Smooth muscle cell (in vitro differentiated cells): ENCODE measurements around the gene THSD8. TPM values are rescaled to one million over a fixed set of nuclear protein-coding genes. Genes with fewer than 3 reads are reported as not detected.
"Not testable (repeated sequence)": the region's sequence is repeated elsewhere in the genome, so short reads cannot be mapped to it uniquely, and the experiment has no call there.

Source experiments
- DNase-seq: peaks from one replicate; lab custom pipeline; 2025; ENCODE audit not compliant: unreplicated experiment; lab: John Stamatoyannopoulos, UW
- H2AFZ ChIP-seq: fragments of 200-600 bp; sonication (generic); 2 replicates; pipeline ENCODE4 v1.6.0; 2016; ENCODE audit warnings: antibody characterized with exemption, low read depth, mild to moderate bottlenecking
- H3F3A ChIP-seq: fragments of 200-600 bp; sonication (generic); 2 replicates; pipeline ENCODE4 v1.6.0; 2017; ENCODE audit warnings: antibody characterized with exemption, low read depth
- H3K27ac ChIP-seq: fragments of 200-600 bp; sonication (generic); 2 replicates; pipeline ENCODE4 v1.5.1; 2016; ENCODE audit warnings: low read depth, mild to moderate bottlenecking
- H3K27me3 ChIP-seq: fragments of 200-600 bp; sonication (generic); 2 replicates; pipeline ENCODE4 v1.6.1; 2016; ENCODE audit warnings: low read depth, mild to moderate bottlenecking
- H3K36me3 ChIP-seq: fragments of 200-600 bp; sonication (generic); 2 replicates; pipeline ENCODE4 v1.5.1; 2016; ENCODE audit warnings: low read depth
- H3K4me1 ChIP-seq: fragments of 200-600 bp; sonication (generic); 2 replicates; pipeline ENCODE4 v1.5.1; 2016; ENCODE audit warnings: low read depth
- H3K4me2 ChIP-seq: fragments of 200-600 bp; sonication (generic); 2 replicates; pipeline ENCODE4 v1.6.0; 2016; ENCODE audit warnings: mild to moderate bottlenecking
- H3K4me3 ChIP-seq: fragments of 200-600 bp; sonication (generic); 2 replicates; pipeline ENCODE4 v1.5.1; 2016; ENCODE audit warnings: mild to moderate bottlenecking
- H3K79me2 ChIP-seq: fragments of 200-600 bp; sonication (generic); 2 replicates; pipeline ENCODE4 v1.6.0; 2016; ENCODE audit warnings: low read depth, mild to moderate bottlenecking
- H3K9ac ChIP-seq: fragments of 200-600 bp; sonication (generic); 2 replicates; pipeline ENCODE4 v1.6.0; 2016; ENCODE audit warnings: low read depth
- H3K9me3 ChIP-seq: fragments of 200-600 bp; sonication (generic); replicated peaks from 2 replicates; pipeline ENCODE4 v1.5.1; 2016; ENCODE audit warnings: low read depth
- H4K20me1 ChIP-seq: fragments of 200-600 bp; sonication (generic); 2 replicates; pipeline ENCODE4 v1.6.0; 2016; ENCODE audit warnings: low read depth
- CTCF ChIP-seq: fragments of 200-600 bp; sonication (generic); IDR thresholded peaks from 2 replicates; pipeline ENCODE4 v1.5.1; 2017; ENCODE audit warnings: borderline replicate concordance, mild to moderate bottlenecking, antibody characterized with exemption; ENCODE audit not compliant: insufficient read depth, poor library complexity, severe bottlenecking
- WGBS: methylation state at CpG from one replicate; pipeline ENCODE4 v1.1.7; 2016; ENCODE audit warnings: low lambda C conversion rate; 5-methylcytosine and 5-hydroxymethylcytosine counted together
- polyA plus RNA-seq: library from polyadenylated mRNA; unstranded; fragments of >200 nt; fragmentation: Nextera tagmentation; extraction: Ambion mirVana; gene quantifications from 2 replicates; pipeline ENCODE4 v1.2.1, GENCODE V29; 2016
- total RNA-seq: library from RNA; depleted of rRNA; stranded (reverse); fragments of >200 nt; gene quantifications from 2 replicates; pipeline ENCODE4 v1.2.3, GENCODE V29; 2014

THSD8 gene
- total and polyA plus RNA-seq, 2 experiments from 2014 or later = 8.0 TPM; not detected in 1

- Histone ChIP-seq H3K9me3 (no peaks in the 10 kb centered on the region), H2AFZ (no peak overlapping the region), H3K4me2 (peak overlapping the region; percentile 93), H3K36me3 (no peaks in the 10 kb centered on the region), H3F3A (peaks cover 30% of the 10 kb centered on the region), H3K4me1 (peaks cover 9% of the 10 kb centered on the region), H3K27ac (peak overlapping the region; percentile 96), H3K27me3 (no peaks in the 10 kb centered on the region), H3K4me3 (peak overlapping the region; percentile 4), H3K9ac (no peak overlapping the region), H4K20me1 (peaks cover 24% of the 10 kb centered on the region), H3K79me2 (peaks cover 20% of the 10 kb centered on the region)
- no peak for DNase-seq
- 88% methylated on average over 9 of the region's 9 CpGs for WGBS
- TF ChIP-seq CTCF = no peak
Measured at GRCh38 chr19:12794971-12795381, 6.9 kb upstream of the THSD8 start.

GRCh38 chr19:12796146-12797071, 5.5 kb upstream of the THSD8 start:
- H3F3A ChIP-seq = peaks cover 25% of the 10 kb centered on the region
- H2AFZ ChIP-seq = no peak overlapping the region
- H3K36me3 ChIP-seq = no peaks in the 10 kb centered on the region
- no peak for DNase-seq
- peak; percentile 85 for TF ChIP-seq CTCF
- H3K4me2 ChIP-seq = peak overlapping the region; percentile 47
- H3K27me3 ChIP-seq = no peaks in the 10 kb centered on the region
- H3K4me1 ChIP-seq = peaks cover 5% of the 10 kb centered on the region
- H3K79me2 ChIP-seq = peaks cover 25% of the 10 kb centered on the region
- H3K9me3 ChIP-seq = no peaks in the 10 kb centered on the region
- H3K9ac ChIP-seq = no peak overlapping the region
- H4K20me1 ChIP-seq = peaks cover 30% of the 10 kb centered on the region
- H3K4me3 ChIP-seq = no peak overlapping the region
- WGBS = 6% methylated on average over 18 of the region's 18 CpGs
- H3K27ac ChIP-seq = peak overlapping the region; percentile 96

- Histone ChIP-seq H3F3A (peaks cover 19% of the 10 kb centered on the region), H4K20me1 (peaks cover 22% of the 10 kb centered on the region), H3K4me3 (no peak overlapping the region), H3K27ac (no peak overlapping the region), H3K79me2 (peaks cover 17% of the 10 kb centered on the region), H3K9me3 (no peaks in the 10 kb centered on the region), H3K4me1 (peaks cover 6% of the 10 kb centered on the region), H3K4me2 (no peak overlapping the region), H2AFZ (no peak overlapping the region), H3K9ac (no peak overlapping the region), H3K36me3 (no peaks in the 10 kb centered on the region), H3K27me3 (no peaks in the 10 kb centered on the region)
- no peak for DNase-seq
- no peak for TF ChIP-seq CTCF
- WGBS = 97% methylated on average over 6 of the region's 6 CpGs
Measured at GRCh38 chr19:12797141-12797587, 4.7 kb upstream of the THSD8 start.

GRCh38 chr19:12797607-12798006, 4.3 kb upstream of the THSD8 start:
- not testable (repeated sequence) for H3K4me2 ChIP-seq, H3K27me3 ChIP-seq, H3K27ac ChIP-seq, H2AFZ ChIP-seq, H3K9me3 ChIP-seq, H3K36me3 ChIP-seq, DNase-seq, H3K9ac ChIP-seq, H3K4me3 ChIP-seq
- Histone ChIP-seq H4K20me1 (peaks cover 18% of the 10 kb centered on the region), H3K79me2 (peaks cover 13% of the 10 kb centered on the region), H3K4me1 (peaks cover 11% of the 10 kb centered on the region), H3F3A (peaks cover 14% of the 10 kb centered on the region)
- 98% methylated on average over 7 of the region's 7 CpGs for WGBS
